Vagina (tissue), 2 donors: ENCODE data around the gene MMP23B. TPM values are rescaled to one million over a fixed set of nuclear protein-coding genes. Genes with fewer than 3 reads are reported as not detected.

ENCODE experiments used
- DNase-seq, 2 donors: peaks; one replicate each; pipeline ENCODE4 v3.0.0-alpha.2; 2017; ENCODE audit errors: extremely low spot score in 2 of 2
- H3K27ac ChIP-seq: fragments of 200-600 bp; sonication (generic); one replicate; pipeline ENCODE4 v1.5.1; 2019
- H3K27me3 ChIP-seq: fragments of 200-600 bp; sonication (generic); one replicate; pipeline ENCODE4 v1.5.1; 2019
- H3K36me3 ChIP-seq, 2 donors: fragments of 200-600 bp; sonication (generic); one replicate each; pipeline ENCODE4 v1.5.1; 2017 to 2019
- H3K4me1 ChIP-seq: fragments of 200-600 bp; sonication (generic); one replicate; pipeline ENCODE4 v1.5.1; 2019
- H3K4me3 ChIP-seq, 2 donors: fragments of 200-600 bp; sonication (generic); 1 replicate in 1 of 2; 2 replicates in 1 of 2; pipeline ENCODE4 v1.5.1; 2016 to 2019
- H3K9me3 ChIP-seq: fragments of 200-600 bp; sonication (generic); one replicate; pipeline ENCODE4 v1.5.1; 2019
- POLR2A ChIP-seq, 2 donors: fragments of 450-650 bp; IDR thresholded peaks; one replicate each; pipeline ENCODE4 v1.6.1; 2017; ENCODE audit warnings: antibody characterized with exemption in 2 of 2, mild to moderate bottlenecking in 2 of 2, moderate library complexity in 2 of 2
- POLR2AphosphoS5 ChIP-seq, 2 donors: sonication (generic); formaldehyde crosslinking; IDR thresholded peaks; one replicate each; pipeline ENCODE4 v1.9.0; 2017; ENCODE audit warnings: antibody characterized with exemption in 2 of 2, mild to moderate bottlenecking in 2 of 2, low read depth in 1 of 2; ENCODE audit not compliant: insufficient read depth in 1 of 2
- intact Hi-C: fragments of 100-400 bp; cut with DNase I; formaldehyde crosslinking; loops from one replicate; pipeline ENCODE4 v1.15.1; 2023
- total RNA-seq: library from RNA; depleted of rRNA; stranded (reverse); fragments of >200 nt; gene quantifications from one replicate; pipeline ENCODE4 v1.2.3, GENCODE V29; 2016
- TF ChIP-seq, protein P1 (sequence below), 3 experiments: fragments of 450-650 bp in 2 of 3; fragments of 200-600 bp in 1 of 3; sonication (generic) in 1 of 3; IDR thresholded peaks; one replicate each; pipeline ENCODE4 v1.5.1; 2017 to 2019; ENCODE audit warnings: antibody characterized with exemption in 3 of 3, mild to moderate bottlenecking in 2 of 3, moderate library complexity in 2 of 3

MMP23B gene
- total RNA-seq, 1 donor from 2014 or later, result 42.7 TPM

DNA sequence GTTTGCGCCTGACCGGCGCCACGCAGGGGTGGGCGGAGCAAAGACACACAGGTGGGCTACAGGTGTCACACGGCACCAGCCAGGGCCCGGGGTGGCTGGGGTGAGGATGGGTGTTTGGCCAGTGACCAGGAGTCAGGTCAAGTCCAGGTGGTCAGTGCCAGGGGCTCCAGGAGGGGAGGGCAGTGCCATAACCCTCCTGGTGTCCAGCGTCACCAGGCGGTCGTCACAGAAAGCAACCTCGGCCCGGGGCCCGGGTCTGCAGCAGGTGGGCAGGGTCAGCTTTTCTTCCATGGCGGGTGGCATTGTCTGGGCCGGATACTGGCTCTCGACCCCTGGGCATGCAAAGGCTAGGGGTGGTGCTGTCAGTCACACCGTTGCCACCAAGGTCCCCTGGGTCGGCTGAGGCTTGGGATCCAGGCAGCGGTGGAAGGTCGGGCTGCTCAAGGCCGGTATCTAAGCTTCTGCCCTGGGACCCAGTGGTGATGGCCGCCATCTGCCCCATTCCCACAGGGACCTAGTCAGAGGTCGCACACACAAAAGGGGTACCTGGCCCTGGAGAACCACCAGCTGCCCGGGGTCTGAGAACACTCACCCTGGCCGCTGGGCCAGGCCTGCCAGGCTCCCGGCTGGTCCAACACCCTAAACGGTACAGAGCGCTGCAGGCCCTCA is 33.8 kb upstream of the MMP23B start:
- no peak for DNase-seq
- no peak overlapping the region for H3K4me3 ChIP-seq
- intact Hi-C loops, result no loop called here
- TF ChIP-seq POLR2AphosphoS5 (IDR thresholded peaks at IDR 0.05; ENCODE audit: insufficient read depth in 1 of 2, low read depth in 1 of 2), result no peak
- TF ChIP-seq POLR2A (IDR thresholded peaks at IDR 0.05), result no peak
- TF ChIP-seq, protein P1, sequence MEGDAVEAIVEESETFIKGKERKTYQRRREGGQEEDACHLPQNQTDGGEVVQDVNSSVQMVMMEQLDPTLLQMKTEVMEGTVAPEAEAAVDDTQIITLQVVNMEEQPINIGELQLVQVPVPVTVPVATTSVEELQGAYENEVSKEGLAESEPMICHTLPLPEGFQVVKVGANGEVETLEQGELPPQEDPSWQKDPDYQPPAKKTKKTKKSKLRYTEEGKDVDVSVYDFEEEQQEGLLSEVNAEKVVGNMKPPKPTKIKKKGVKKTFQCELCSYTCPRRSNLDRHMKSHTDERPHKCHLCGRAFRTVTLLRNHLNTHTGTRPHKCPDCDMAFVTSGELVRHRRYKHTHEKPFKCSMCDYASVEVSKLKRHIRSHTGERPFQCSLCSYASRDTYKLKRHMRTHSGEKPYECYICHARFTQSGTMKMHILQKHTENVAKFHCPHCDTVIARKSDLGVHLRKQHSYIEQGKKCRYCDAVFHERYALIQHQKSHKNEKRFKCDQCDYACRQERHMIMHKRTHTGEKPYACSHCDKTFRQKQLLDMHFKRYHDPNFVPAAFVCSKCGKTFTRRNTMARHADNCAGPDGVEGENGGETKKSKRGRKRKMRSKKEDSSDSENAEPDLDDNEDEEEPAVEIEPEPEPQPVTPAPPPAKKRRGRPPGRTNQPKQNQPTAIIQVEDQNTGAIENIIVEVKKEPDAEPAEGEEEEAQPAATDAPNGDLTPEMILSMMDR (IDR thresholded peaks at IDR 0.05), result no peak
- no peaks in the 10 kb centered on the region for H3K36me3 ChIP-seq
- H3K9me3 ChIP-seq, result no peaks in the 10 kb centered on the region
- peaks cover 9% of the 10 kb centered on the region for H3K4me1 ChIP-seq
- H3K27me3 ChIP-seq, result peaks cover 3% of the 10 kb centered on the region
- H3K27ac ChIP-seq, result no peak overlapping the region

DNA sequence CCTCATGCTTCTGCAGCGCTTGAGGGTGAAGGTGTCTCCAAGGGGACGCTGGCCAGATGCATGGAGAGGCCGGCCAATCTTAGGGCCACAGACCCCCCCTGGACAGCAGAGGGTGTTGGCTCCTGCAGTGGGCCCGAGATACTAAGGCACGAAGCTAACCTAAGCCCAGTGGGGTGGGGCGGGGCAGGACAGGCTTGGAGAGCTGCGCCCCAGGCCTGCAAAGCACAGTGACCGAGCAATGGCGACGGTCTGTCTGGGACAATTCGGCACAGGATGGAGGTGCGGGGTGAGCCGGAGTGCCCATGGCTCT is 33.3 kb upstream of the MMP23B start:
- DNase-seq, result no peak
- TF ChIP-seq POLR2A (IDR thresholded peaks at IDR 0.05), result no peak
- no peak for TF ChIP-seq POLR2AphosphoS5 (IDR thresholded peaks at IDR 0.05; ENCODE audit: insufficient read depth in 1 of 2, low read depth in 1 of 2)
- TF ChIP-seq, protein P1 (IDR thresholded peaks at IDR 0.05), result no peak
- no peaks in the 10 kb centered on the region for H3K36me3 ChIP-seq
- H3K4me3 ChIP-seq, result no peak overlapping the region
- intact Hi-C loops, result no loop called here
- peaks cover 3% of the 10 kb centered on the region for H3K27me3 ChIP-seq
- peaks cover 9% of the 10 kb centered on the region for H3K4me1 ChIP-seq
- H3K27ac ChIP-seq, result no peak overlapping the region
- H3K9me3 ChIP-seq, result no peaks in the 10 kb centered on the region

DNA sequence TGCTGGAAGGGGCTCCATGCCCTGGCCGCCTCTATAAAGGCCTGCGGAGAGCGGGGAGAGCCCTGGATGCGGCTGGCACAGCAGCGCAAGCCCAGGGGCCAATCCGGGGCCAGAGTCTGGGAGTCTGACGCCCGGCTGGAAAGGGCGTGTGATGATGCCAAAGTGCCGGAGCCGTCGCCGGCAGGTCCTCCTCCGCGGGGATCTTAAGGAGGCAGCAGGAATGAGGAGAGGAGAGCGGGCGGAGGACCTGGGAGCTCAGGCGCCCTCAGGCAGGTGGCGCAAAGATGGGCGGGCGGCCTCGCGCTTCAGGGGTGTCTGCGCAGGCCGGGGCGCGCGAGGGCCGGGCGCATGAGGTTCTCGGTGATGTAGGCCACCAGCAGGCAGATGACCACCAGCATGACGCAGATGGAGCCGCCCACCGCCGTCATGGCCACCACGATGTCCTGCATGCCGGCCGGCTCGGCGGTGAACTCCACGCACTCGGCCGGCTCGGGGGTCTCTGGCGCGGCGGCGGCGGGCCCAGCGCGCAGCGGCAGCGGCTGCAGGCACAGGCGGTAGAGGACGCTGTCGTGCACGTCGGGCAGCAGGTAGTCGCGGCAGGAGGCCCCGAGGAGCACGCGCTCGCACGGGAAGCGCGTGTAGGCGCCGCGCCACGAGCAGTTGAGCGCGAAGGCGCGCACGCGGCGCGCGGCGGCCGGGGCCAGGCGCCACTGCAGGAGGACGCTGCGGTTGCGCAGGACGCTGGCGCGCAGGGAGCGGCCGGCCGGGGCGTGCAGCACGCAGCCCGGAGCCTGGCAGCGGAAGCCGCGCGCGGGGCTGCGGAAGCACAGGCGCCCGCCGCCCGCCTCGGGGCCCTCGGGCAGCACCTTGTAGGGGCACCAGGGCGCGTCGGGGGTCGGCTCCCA is 32.7 kb upstream of the MMP23B start:
- H3K27me3 ChIP-seq, result peaks cover 3% of the 10 kb centered on the region
- DNase-seq, result no peak
- TF ChIP-seq POLR2A (IDR thresholded peaks at IDR 0.05) (no peak), POLR2AphosphoS5 (IDR thresholded peaks at IDR 0.05; ENCODE audit: insufficient read depth in 1 of 2, low read depth in 1 of 2) (no peak)
- TF ChIP-seq, protein P1 (IDR thresholded peaks at IDR 0.05), result no peak
- no peak overlapping the region for H3K27ac ChIP-seq
- no peaks in the 10 kb centered on the region for H3K36me3 ChIP-seq
- H3K9me3 ChIP-seq, result no peaks in the 10 kb centered on the region
- peaks cover 9% of the 10 kb centered on the region for H3K4me1 ChIP-seq
- intact Hi-C loops, result no loop called here
- peak overlapping the region; percentile 28 to 38 for H3K4me3 ChIP-seq

DNA sequence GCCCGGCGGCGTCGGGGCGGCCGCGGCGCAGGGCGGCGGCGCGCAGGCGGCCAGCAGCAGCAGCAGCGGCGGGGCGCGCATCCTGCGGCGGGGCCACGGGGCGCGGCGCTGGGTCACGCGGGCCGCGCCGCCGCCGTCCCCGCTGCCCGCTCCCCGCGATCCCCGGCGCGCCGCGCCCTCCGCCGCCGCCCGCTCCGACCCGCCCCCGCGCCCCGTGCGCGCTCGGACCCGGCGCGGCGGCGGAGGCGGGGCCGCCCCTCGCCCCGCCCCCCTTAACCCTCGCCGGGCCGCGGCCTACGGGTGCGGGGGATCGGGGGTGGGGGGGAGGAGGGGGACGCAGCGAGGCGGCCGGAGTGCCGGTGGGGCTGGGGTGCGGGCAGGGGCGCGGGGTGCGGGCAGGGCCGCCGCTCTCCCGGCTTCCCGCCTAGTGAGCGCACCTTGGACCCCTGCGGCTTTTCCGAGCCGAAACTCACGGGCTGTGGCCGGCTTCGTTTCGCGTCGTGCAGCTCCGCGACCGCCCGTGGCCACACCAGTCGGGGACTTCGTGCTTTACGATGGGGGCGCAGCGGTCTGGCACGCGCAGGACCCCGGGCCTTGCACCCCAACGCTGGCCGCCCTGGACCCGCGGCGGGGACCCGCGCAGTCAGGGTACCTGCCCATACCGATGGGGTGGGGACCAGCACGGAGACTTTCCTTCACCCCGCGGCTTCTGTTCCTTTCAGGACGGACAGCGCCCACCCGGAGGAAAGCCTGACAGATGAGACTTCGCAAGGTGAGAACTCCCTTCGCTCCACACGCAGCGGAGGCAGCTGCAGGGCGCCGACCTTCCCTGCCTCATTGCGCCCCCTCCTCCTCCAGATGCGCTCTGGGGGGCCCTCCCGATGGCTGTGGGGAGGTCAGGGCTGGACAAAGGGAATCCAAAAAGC is 31.8 kb upstream of the MMP23B start, which contains the start of gene FNDC10:
Gene FNDC10 (minus strand): TSS at position 201 of the 926 bp plus-strand sequence. CDS start 120 bp downstream, at position 81.
- Histone ChIP-seq H3K36me3 (no peaks in the 10 kb centered on the region), H3K27me3 (peaks cover 3% of the 10 kb centered on the region), H3K4me1 (peaks cover 9% of the 10 kb centered on the region), H3K4me3 (peak within 1 kb of the TSS; percentile 47), H3K9me3 (no peaks in the 10 kb centered on the region), H3K27ac (no peak within 1 kb of the TSS)
- DNase-seq, result no peak
- intact Hi-C loops, result no loop called here
- TF ChIP-seq, protein P1 (IDR thresholded peaks at IDR 0.05), result no peak
- no peak for TF ChIP-seq POLR2AphosphoS5 (IDR thresholded peaks at IDR 0.05; ENCODE audit: insufficient read depth in 1 of 2, low read depth in 1 of 2)
- no peak for TF ChIP-seq POLR2A (IDR thresholded peaks at IDR 0.05)
